ENCODE results near the gene KLF6. TPM values are rescaled to one million over a fixed set of nuclear protein-coding genes. Genes with fewer than 3 reads are reported as not detected.

KLF6 gene
- total and polyA plus RNA-seq, 2 experiments from 2014 or later: 19.6 to 35.4 TPM

DNA sequence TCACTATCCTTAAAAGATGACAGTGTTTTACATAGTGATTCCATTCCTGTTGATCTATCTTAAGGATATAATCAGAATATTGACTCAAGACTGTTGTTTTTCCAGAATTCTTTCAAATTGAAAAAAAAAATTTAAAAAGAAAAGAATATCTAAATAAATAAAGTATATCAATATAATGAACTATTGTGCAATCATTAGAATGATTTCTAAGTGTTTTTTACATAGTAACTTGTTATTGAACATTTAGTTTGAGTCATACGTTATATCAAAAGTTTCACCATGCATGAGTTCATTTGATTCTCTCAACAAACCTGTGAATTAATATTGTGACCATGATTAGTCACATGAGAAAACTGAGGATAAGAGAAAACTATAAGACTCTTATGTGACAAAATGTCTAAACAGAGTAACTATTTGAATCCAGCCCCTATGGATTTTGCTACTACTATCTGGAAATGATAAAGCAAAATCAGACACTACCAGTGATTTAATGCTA lies 46.1 kb downstream of the KLF6 start:
- no peak overlapping the region for H3K4me2 ChIP-seq
- no peak overlapping the region for H2AFZ ChIP-seq
- H3K4me3 ChIP-seq: no peak overlapping the region
- DNase-seq (ENCODE audit: low spot score) (no peak), ATAC-seq (no peak)
- H3K4me1 ChIP-seq (ENCODE audit: insufficient read depth): no peaks in the 10 kb centered on the region
- no peak for TF ChIP-seq STAT1 (IDR thresholded peaks at IDR 0.05; ENCODE audit: unreplicated experiment)
- no peak for TF ChIP-seq EZH2 (IDR thresholded peaks at IDR 0.05; ENCODE audit: low read depth, unreplicated experiment)
- no peak for TF ChIP-seq ZNF331 (CRISPR knock-in tag; IDR thresholded peaks at IDR 0.05; ENCODE audit: low read depth)
- no peak for TF ChIP-seq NANOG (IDR thresholded peaks at IDR 0.05; ENCODE audit: borderline replicate concordance)
- no peaks in the 10 kb centered on the region for H3K9me2 ChIP-seq (ENCODE audit: insufficient read depth)
- H3K9me3 Mint-ChIP-seq: peaks cover 7% of the 10 kb centered on the region; the same call in 2 of the 3 replicates
- H3K27me3 Mint-ChIP-seq (ENCODE audit: insufficient read depth, low read depth, poor library complexity): peaks cover 2% of the 10 kb centered on the region
- H3K27me3 ChIP-seq (ENCODE audit: insufficient read depth): no peaks in the 10 kb centered on the region
- H3K27ac Mint-ChIP-seq: no peak overlapping the region
- no peaks in the 10 kb centered on the region for H4K20me1 ChIP-seq (replicated peaks; ENCODE audit: insufficient read depth)
- H3K4me1 Mint-ChIP-seq: peaks cover 7% of the 10 kb centered on the region
- no peaks in the 10 kb centered on the region for H3K79me2 ChIP-seq (replicated peaks; ENCODE audit: insufficient read depth)
- H3K36me3 ChIP-seq (ENCODE audit: insufficient read depth): no peaks in the 10 kb centered on the region
- peaks cover 4% of the 10 kb centered on the region; the same call in 1 of the 3 replicates for H3K36me3 Mint-ChIP-seq (ENCODE audit: low read depth)
- no peaks in the 10 kb centered on the region for H3F3A ChIP-seq (replicated peaks; ENCODE audit: low read depth)
- H3K27ac ChIP-seq (ENCODE audit: low read depth): no peak overlapping the region
- no peak overlapping the region for H3K4me3 Mint-ChIP-seq

DNA sequence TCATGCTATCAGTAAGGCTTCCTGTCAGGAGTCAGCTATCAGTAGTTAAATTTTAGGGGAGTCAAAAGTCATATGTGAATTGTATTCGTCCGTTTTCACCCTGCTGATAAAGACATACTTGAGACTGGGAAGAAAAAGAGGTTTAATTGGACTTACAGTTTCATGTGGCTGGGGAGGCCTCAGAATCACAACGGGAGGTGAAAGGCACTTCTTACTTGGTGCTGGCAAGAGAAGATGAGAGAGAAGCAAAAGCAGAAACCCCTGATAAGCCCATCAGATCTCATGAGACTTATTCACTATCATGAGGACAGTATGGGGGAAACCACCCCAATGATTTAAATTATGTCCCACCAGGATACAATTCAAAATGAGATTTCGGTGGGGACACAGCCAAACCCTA lies 47.1 kb downstream of the KLF6 start:
- no peak overlapping the region for H3K27ac Mint-ChIP-seq
- no peaks in the 10 kb centered on the region for H3K9me2 ChIP-seq (ENCODE audit: insufficient read depth)
- H3K36me3 ChIP-seq (ENCODE audit: insufficient read depth): no peaks in the 10 kb centered on the region
- H4K20me1 ChIP-seq (replicated peaks; ENCODE audit: insufficient read depth): no peaks in the 10 kb centered on the region
- no peaks in the 10 kb centered on the region for H3K79me2 ChIP-seq (replicated peaks; ENCODE audit: insufficient read depth)
- no peak overlapping the region for H3K4me2 ChIP-seq
- H3K27me3 ChIP-seq (ENCODE audit: insufficient read depth): no peaks in the 10 kb centered on the region
- peaks cover 4% of the 10 kb centered on the region; the same call in 1 of the 3 replicates for H3K36me3 Mint-ChIP-seq (ENCODE audit: low read depth)
- H3K4me1 Mint-ChIP-seq: peaks cover 7% of the 10 kb centered on the region
- no peak overlapping the region for H2AFZ ChIP-seq
- peaks cover 2% of the 10 kb centered on the region for H3K27me3 Mint-ChIP-seq (ENCODE audit: insufficient read depth, low read depth, poor library complexity)
- no peak overlapping the region for H3K4me3 Mint-ChIP-seq
- H3K27ac ChIP-seq (ENCODE audit: low read depth): no peak overlapping the region
- H3K4me1 ChIP-seq (ENCODE audit: insufficient read depth): no peaks in the 10 kb centered on the region
- H3F3A ChIP-seq (replicated peaks; ENCODE audit: low read depth): no peaks in the 10 kb centered on the region
- H3K9me3 Mint-ChIP-seq: peaks cover 7% of the 10 kb centered on the region; the same call in 2 of the 3 replicates
- no peak for ATAC-seq
- TF ChIP-seq, protein P1, sequence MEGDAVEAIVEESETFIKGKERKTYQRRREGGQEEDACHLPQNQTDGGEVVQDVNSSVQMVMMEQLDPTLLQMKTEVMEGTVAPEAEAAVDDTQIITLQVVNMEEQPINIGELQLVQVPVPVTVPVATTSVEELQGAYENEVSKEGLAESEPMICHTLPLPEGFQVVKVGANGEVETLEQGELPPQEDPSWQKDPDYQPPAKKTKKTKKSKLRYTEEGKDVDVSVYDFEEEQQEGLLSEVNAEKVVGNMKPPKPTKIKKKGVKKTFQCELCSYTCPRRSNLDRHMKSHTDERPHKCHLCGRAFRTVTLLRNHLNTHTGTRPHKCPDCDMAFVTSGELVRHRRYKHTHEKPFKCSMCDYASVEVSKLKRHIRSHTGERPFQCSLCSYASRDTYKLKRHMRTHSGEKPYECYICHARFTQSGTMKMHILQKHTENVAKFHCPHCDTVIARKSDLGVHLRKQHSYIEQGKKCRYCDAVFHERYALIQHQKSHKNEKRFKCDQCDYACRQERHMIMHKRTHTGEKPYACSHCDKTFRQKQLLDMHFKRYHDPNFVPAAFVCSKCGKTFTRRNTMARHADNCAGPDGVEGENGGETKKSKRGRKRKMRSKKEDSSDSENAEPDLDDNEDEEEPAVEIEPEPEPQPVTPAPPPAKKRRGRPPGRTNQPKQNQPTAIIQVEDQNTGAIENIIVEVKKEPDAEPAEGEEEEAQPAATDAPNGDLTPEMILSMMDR (conservative IDR thresholded peaks at IDR 0.05; ENCODE audit: low read depth in 2 of 2): no peak
- TF ChIP-seq JUNB (IDR thresholded peaks at IDR 0.05; ENCODE audit: unreplicated experiment) (no peak), CREB1 (CRISPR knock-in tag; IDR thresholded peaks at IDR 0.05; ENCODE audit: low read depth) (no peak), EZH2 (IDR thresholded peaks at IDR 0.05; ENCODE audit: low read depth, unreplicated experiment) (no peak)
- no peak for DNase-seq (ENCODE audit: low spot score)
- H3K4me3 ChIP-seq: no peak overlapping the region

DNA sequence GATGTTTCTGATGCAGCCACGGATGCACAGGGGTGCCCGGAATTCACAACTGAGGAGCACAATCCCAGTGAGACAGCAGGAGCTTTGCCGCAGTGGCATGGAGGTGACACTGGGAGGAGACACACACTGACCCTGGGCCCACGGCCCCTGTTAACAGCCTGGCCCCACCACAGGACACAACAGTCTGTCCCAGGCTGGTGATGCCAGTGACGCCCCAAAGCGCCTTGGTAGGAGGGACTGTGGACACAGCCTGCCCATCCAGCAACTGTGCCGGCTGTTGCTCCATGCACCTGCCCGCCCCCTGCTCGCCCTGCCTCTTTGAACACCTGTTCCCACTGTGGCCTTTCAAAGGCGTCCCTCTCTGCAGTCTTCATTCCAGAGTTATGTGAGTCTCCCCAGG lies 49.8 kb downstream of the KLF6 start:
- no peak overlapping the region for H3K27ac Mint-ChIP-seq
- peak; percentile 33 for DNase-seq (ENCODE audit: low spot score)
- peak; percentile 90 for ATAC-seq

More for the DNA sequence above, 49.8 kb downstream of the KLF6 start:
- H4K20me1 ChIP-seq (replicated peaks; ENCODE audit: insufficient read depth): no peaks in the 10 kb centered on the region
- H3K27ac ChIP-seq (ENCODE audit: low read depth): no peak overlapping the region
- no peaks in the 10 kb centered on the region for H3F3A ChIP-seq (replicated peaks; ENCODE audit: low read depth)
- no peak for TF ChIP-seq NANOG (IDR thresholded peaks at IDR 0.05; ENCODE audit: borderline replicate concordance)
- TF ChIP-seq, protein P1 (conservative IDR thresholded peaks at IDR 0.05; ENCODE audit: low read depth in 2 of 2): peak; percentile 29 to 73
- no peak overlapping the region for H2AFZ ChIP-seq
- H3K36me3 ChIP-seq (ENCODE audit: insufficient read depth): no peaks in the 10 kb centered on the region
- no peak overlapping the region for H3K4me3 Mint-ChIP-seq
- H3K27me3 Mint-ChIP-seq (ENCODE audit: insufficient read depth, low read depth, poor library complexity): no peaks in the 10 kb centered on the region
- no peaks in the 10 kb centered on the region for H3K4me1 ChIP-seq (ENCODE audit: insufficient read depth)
- peaks cover 7% of the 10 kb centered on the region for H3K4me1 Mint-ChIP-seq
- H3K27me3 ChIP-seq (ENCODE audit: insufficient read depth): no peaks in the 10 kb centered on the region
- H3K9me3 Mint-ChIP-seq: peaks cover 15% of the 10 kb centered on the region
- no peak overlapping the region for H3K4me3 ChIP-seq
- peaks cover 5% of the 10 kb centered on the region; the same call in 2 of the 3 replicates for H3K36me3 Mint-ChIP-seq (ENCODE audit: low read depth)
- H3K9me2 ChIP-seq (ENCODE audit: insufficient read depth): no peaks in the 10 kb centered on the region
- no peak overlapping the region for H3K4me2 ChIP-seq
- H3K79me2 ChIP-seq (replicated peaks; ENCODE audit: insufficient read depth): no peaks in the 10 kb centered on the region
